Activated naive CD4-positive, alpha-beta T cell treated with anti-CD3 and anti-CD28 coated beads for 36 hours (primary cell): ENCODE results near the gene KCND3. TPM values are rescaled to one million over a fixed set of nuclear protein-coding genes. Genes with fewer than 3 reads are reported as not detected.
A peak's percentile ranks its signal among the peaks of the same experiment; 100 is the strongest.

Source experiments
- CTCF ChIA-PET: fragments of 350-600 bp; sonication (Branson Sonifier 250); formaldehyde crosslinking; loops from one replicate; lab custom pipeline; 2021; ENCODE audit warnings: antibody characterized with exemption; lab: Charles Lee
- DNase-seq: peaks from one replicate; pipeline ENCODE4 v3.0.0-alpha.2; 2020
- H3K27ac Mint-ChIP-seq: one replicate; pipeline ENCODE4 v1.8.0; 2021; ENCODE audit warnings: mild to moderate bottlenecking, mixed read lengths
- H3K27me3 Mint-ChIP-seq: one replicate; pipeline ENCODE4 v1.8.0; 2021; ENCODE audit warnings: low read depth, mixed read lengths
- H3K36me3 Mint-ChIP-seq: one replicate; pipeline ENCODE4 v1.8.0; 2021; ENCODE audit warnings: low read depth, mixed read lengths
- H3K4me1 Mint-ChIP-seq: one replicate; pipeline ENCODE4 v1.8.0; 2021; ENCODE audit warnings: low read depth, mixed read lengths
- H3K4me3 Mint-ChIP-seq: one replicate; pipeline ENCODE4 v1.8.0; 2021; ENCODE audit warnings: mild to moderate bottlenecking, moderate library complexity, mixed read lengths
- H3K9me3 Mint-ChIP-seq: one replicate; pipeline ENCODE4 v1.8.0; 2021; ENCODE audit warnings: mixed read lengths
- intact Hi-C: fragments of 100-400 bp; cut with micrococcal nuclease; formaldehyde crosslinking; loops from one replicate; pipeline ENCODE4 v1.15.1; 2023
- total RNA-seq, 2 experiments: library from RNA; stranded (reverse); gene quantifications; one replicate each; pipeline ENCODE4 v1.2.3, GENCODE V29; 2021

The KCND3 gene
- total RNA-seq, 2 experiments from 2014 or later = not detected

GRCh38 chr1:111762332-111762731 lies 227.1 kb downstream of the KCND3 start:
- no peak overlapping the region for H3K4me3 Mint-ChIP-seq
- CTCF ChIA-PET = interaction anchor here (0.9 kb wide), 1 partner anchor 245 kb away, joined by 3 read pairs; no protein-coding TSS in a partner anchor
- DNase-seq = no peak
- peaks cover 43% of the 10 kb centered on the region for H3K36me3 Mint-ChIP-seq
- intact Hi-C loops = loop anchor here (10.0 kb wide), 1 partner anchor 418 kb away; no protein-coding TSS in a partner anchor
- H3K27ac Mint-ChIP-seq = no peak overlapping the region
- H3K9me3 Mint-ChIP-seq = no peaks in the 10 kb centered on the region
- no peaks in the 10 kb centered on the region for H3K27me3 Mint-ChIP-seq
- H3K4me1 Mint-ChIP-seq = peaks cover 22% of the 10 kb centered on the region

GRCh38 chr1:111761717-111762116 lies 227.8 kb downstream of the KCND3 start:
- CTCF ChIA-PET = interaction anchor here (0.6 to 1.7 kb wide), 3 partner anchors 8 to 244 kb away, joined by 3 to 7 read pairs (median 3); no protein-coding TSS in a partner anchor
- Mint-ChIP-seq H3K9me3 (no peaks in the 10 kb centered on the region), H3K4me3 (no peak overlapping the region), H3K27ac (no peak overlapping the region), H3K36me3 (peaks cover 45% of the 10 kb centered on the region), H3K4me1 (peaks cover 28% of the 10 kb centered on the region), H3K27me3 (no peaks in the 10 kb centered on the region)
- intact Hi-C loops = loop anchor here (10.0 kb wide), 1 partner anchor 417 kb away; no protein-coding TSS in a partner anchor
- no peak for DNase-seq

GRCh38 chr1:111758373-111758772 lies 231.1 kb downstream of the KCND3 start:
- CTCF ChIA-PET = no interaction called here
- H3K9me3 Mint-ChIP-seq = no peaks in the 10 kb centered on the region
- H3K4me3 Mint-ChIP-seq = no peak overlapping the region

GRCh38 chr1:111756124-111756513 lies 233.3 kb downstream of the KCND3 start:
- no peak for DNase-seq
- peaks cover 36% of the 10 kb centered on the region for H3K4me1 Mint-ChIP-seq
- CTCF ChIA-PET = interaction anchor here (0.5 to 3.9 kb wide), 10 partner anchors 9 to 716 kb away, joined by 3 to 33 read pairs (median 5); partner anchors contain the start of gene INKA2
- no peaks in the 10 kb centered on the region for H3K9me3 Mint-ChIP-seq
- no peaks in the 10 kb centered on the region for H3K27me3 Mint-ChIP-seq
- peaks cover 24% of the 10 kb centered on the region for H3K36me3 Mint-ChIP-seq
- H3K27ac Mint-ChIP-seq = peak overlapping the region; percentile 65
- intact Hi-C loops = loop anchor here (5.0 kb wide), 2 partner anchors 614 to 884 kb away; partner anchors contain the start of genes CD53, CEPT1 and DRAM2
- peak overlapping the region; percentile 82 for H3K4me3 Mint-ChIP-seq

More at GRCh38 chr1:111758373-111758772, 231.1 kb downstream of the KCND3 start:
- Mint-ChIP-seq H3K27ac (no peak overlapping the region), H3K4me1 (peaks cover 36% of the 10 kb centered on the region), H3K36me3 (peaks cover 31% of the 10 kb centered on the region), H3K27me3 (no peaks in the 10 kb centered on the region)
- intact Hi-C loops = loop anchor here (5.0 kb wide), 2 partner anchors 616 to 886 kb away; partner anchors contain the start of genes CD53, CEPT1 and DRAM2
- DNase-seq = no peak

- DNase-seq = peak; percentile 95
- CTCF ChIA-PET = interaction anchor here (0.7 to 3.9 kb wide), 18 partner anchors 8 to 527 kb away, joined by 3 to 33 read pairs (median 4); partner anchors contain the start of genes ADORA3, ATP5PB, INKA2 and TMIGD3
- Mint-ChIP-seq H3K36me3 (peaks cover 21% of the 10 kb centered on the region), H3K4me1 (peaks cover 34% of the 10 kb centered on the region), H3K27me3 (no peaks in the 10 kb centered on the region), H3K4me3 (peak within 1 kb of the TSS; percentile 82), H3K27ac (peak within 1 kb of the TSS; percentile 97), H3K9me3 (no peaks in the 10 kb centered on the region)
- intact Hi-C loops = loop anchor here (1.0 to 5.0 kb wide), 13 partner anchors 13 to 883 kb away; partner anchors contain the start of genes ATP5PB, CAPZA1, CD53 and CEPT1
These were observed 233.9 kb downstream of the KCND3 start, which contains the start of gene DDX20 for GRCh38 chr1:111755331-111756123. Gene DDX20 (plus strand): TSS chr1:111755901. CDS start chr1:111755925, 24 bp downstream.

GRCh38 chr1:111754984-111755330 lies 234.5 kb downstream of the KCND3 start:
- Mint-ChIP-seq H3K27me3 (no peaks in the 10 kb centered on the region), H3K9me3 (no peaks in the 10 kb centered on the region), H3K4me1 (peaks cover 31% of the 10 kb centered on the region), H3K36me3 (peaks cover 17% of the 10 kb centered on the region), H3K27ac (peak overlapping the region; percentile 87), H3K4me3 (peak overlapping the region; percentile 82)
- intact Hi-C loops = loop anchor here (1.0 to 5.0 kb wide), 13 partner anchors 13 to 883 kb away; partner anchors contain the start of genes ATP5PB, CAPZA1, CD53 and CEPT1
- DNase-seq = peak; percentile 61
- CTCF ChIA-PET = interaction anchor here (0.7 to 3.9 kb wide), 15 partner anchors 11 to 526 kb away, joined by 3 to 33 read pairs (median 4); partner anchors contain the start of genes ADORA3, ATP5PB, INKA2 and TMIGD3

GRCh38 chr1:111751906-111752575 lies 237.4 kb downstream of the KCND3 start:
- peaks cover 4% of the 10 kb centered on the region for H3K36me3 Mint-ChIP-seq
- no peak overlapping the region for H3K27ac Mint-ChIP-seq
- H3K9me3 Mint-ChIP-seq = no peaks in the 10 kb centered on the region
- no peak for DNase-seq
- no peak overlapping the region for H3K4me3 Mint-ChIP-seq
- intact Hi-C loops = no loop called here
- CTCF ChIA-PET = interaction anchor here (1.0 to 8.0 kb wide), 7 partner anchors 37 to 299 kb away, joined by 3 to 77 read pairs (median 4); no protein-coding TSS in a partner anchor
- peaks cover 11% of the 10 kb centered on the region for H3K4me1 Mint-ChIP-seq
- no peaks in the 10 kb centered on the region for H3K27me3 Mint-ChIP-seq

GRCh38 chr1:111750856-111751255 lies 238.6 kb downstream of the KCND3 start:
- Mint-ChIP-seq H3K4me3 (no peak overlapping the region), H3K4me1 (peaks cover 5% of the 10 kb centered on the region), H3K9me3 (no peaks in the 10 kb centered on the region), H3K27ac (no peak overlapping the region), H3K27me3 (no peaks in the 10 kb centered on the region), H3K36me3 (no peaks in the 10 kb centered on the region)
- intact Hi-C loops = no loop called here
- CTCF ChIA-PET = interaction anchor here (0.9 to 8.0 kb wide), 10 partner anchors 13 to 298 kb away, joined by 3 to 77 read pairs (median 4); no protein-coding TSS in a partner anchor
- DNase-seq = no peak

- DNase-seq = no peak
- Mint-ChIP-seq H3K36me3 (no peaks in the 10 kb centered on the region), H3K27ac (no peak overlapping the region), H3K9me3 (no peaks in the 10 kb centered on the region), H3K4me3 (no peak overlapping the region), H3K4me1 (peaks cover 1% of the 10 kb centered on the region), H3K27me3 (no peaks in the 10 kb centered on the region)
- CTCF ChIA-PET = interaction anchor here (1.1 to 8.0 kb wide), 2 partner anchors 241 to 268 kb away, joined by 6 to 77 read pairs; no protein-coding TSS in a partner anchor
- intact Hi-C loops = no loop called here
These were observed 239.8 kb downstream of the KCND3 start for GRCh38 chr1:111749628-111750027.

- no peaks in the 10 kb centered on the region for H3K9me3 Mint-ChIP-seq
- H3K36me3 Mint-ChIP-seq = no peaks in the 10 kb centered on the region
- intact Hi-C loops = loop anchor here (1.0 to 2.0 kb wide), 5 partner anchors 9 to 267 kb away; partner anchors contain the start of gene INKA2
- H3K27me3 Mint-ChIP-seq = no peaks in the 10 kb centered on the region
- no peaks in the 10 kb centered on the region for H3K4me1 Mint-ChIP-seq
- no peak for DNase-seq
- no peak overlapping the region for H3K4me3 Mint-ChIP-seq
- CTCF ChIA-PET = interaction anchor here (1.0 to 8.0 kb wide), 26 partner anchors 8 to 300 kb away, joined by 3 to 77 read pairs (median 4); partner anchors contain the start of genes ADORA3, DDX20 and TMIGD3
- no peak overlapping the region for H3K27ac Mint-ChIP-seq
These were observed 241.5 kb downstream of the KCND3 start for GRCh38 chr1:111747947-111748346.

- no peaks in the 10 kb centered on the region for H3K4me1 Mint-ChIP-seq
- DNase-seq = peak; percentile 88
- no peaks in the 10 kb centered on the region for H3K9me3 Mint-ChIP-seq
- no peaks in the 10 kb centered on the region for H3K27me3 Mint-ChIP-seq
- H3K4me3 Mint-ChIP-seq = no peak overlapping the region
- CTCF ChIA-PET = interaction anchor here (0.7 to 8.0 kb wide), 31 partner anchors 9 to 1315 kb away, joined by 3 to 77 read pairs (median 4); partner anchors contain the start of genes ADORA3, DDX20 and TMIGD3
- H3K36me3 Mint-ChIP-seq = no peaks in the 10 kb centered on the region
- intact Hi-C loops = loop anchor here (1.0 to 2.0 kb wide), 5 partner anchors 8 to 266 kb away; partner anchors contain the start of gene INKA2
- H3K27ac Mint-ChIP-seq = no peak overlapping the region
These were observed 242.2 kb downstream of the KCND3 start for GRCh38 chr1:111747282-111747734.
